DOHH2 (cell line): Measurements from ENCODE around the gene LYSMD4.

ENCODE experiments used
- EZH2phosphoT487 ChIP-seq: fragments of 200-600 bp; sonication (generic); IDR thresholded peaks from 2 replicates; pipeline ENCODE4 v1.6.1; 2017; ENCODE audit warnings: borderline replicate concordance, mild to moderate bottlenecking, antibody characterized with exemption, low read length, moderate library complexity, mixed read lengths
- TF ChIP-seq, protein P1 (sequence below): fragments of 200-600 bp; sonication (generic); IDR thresholded peaks from one replicate; pipeline ENCODE4 v1.5.1; 2014; ENCODE audit warnings: antibody characterized with exemption, mild to moderate bottlenecking, low read depth, low read length; ENCODE audit not compliant: poor library complexity, severe bottlenecking

DNA sequence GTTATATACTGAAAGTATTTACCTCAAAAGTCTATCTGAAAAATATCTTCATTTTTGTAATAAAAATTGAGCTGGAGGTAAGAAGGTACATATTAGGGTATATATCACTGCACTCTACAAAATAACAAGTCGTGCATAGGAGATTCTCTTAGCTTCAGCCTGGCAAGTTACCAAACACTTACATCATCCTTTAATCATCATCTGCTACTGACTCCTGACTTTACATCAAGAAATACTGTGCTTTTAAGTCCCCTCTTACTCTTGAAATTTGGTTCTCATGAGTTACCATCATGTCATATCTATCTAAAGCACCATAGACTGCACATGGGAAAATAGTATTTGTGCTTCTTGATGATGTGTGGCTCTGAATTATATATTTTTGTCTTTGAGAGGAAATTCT lies 50.8 kb downstream of the LYSMD4 start:
- TF ChIP-seq, protein P1, sequence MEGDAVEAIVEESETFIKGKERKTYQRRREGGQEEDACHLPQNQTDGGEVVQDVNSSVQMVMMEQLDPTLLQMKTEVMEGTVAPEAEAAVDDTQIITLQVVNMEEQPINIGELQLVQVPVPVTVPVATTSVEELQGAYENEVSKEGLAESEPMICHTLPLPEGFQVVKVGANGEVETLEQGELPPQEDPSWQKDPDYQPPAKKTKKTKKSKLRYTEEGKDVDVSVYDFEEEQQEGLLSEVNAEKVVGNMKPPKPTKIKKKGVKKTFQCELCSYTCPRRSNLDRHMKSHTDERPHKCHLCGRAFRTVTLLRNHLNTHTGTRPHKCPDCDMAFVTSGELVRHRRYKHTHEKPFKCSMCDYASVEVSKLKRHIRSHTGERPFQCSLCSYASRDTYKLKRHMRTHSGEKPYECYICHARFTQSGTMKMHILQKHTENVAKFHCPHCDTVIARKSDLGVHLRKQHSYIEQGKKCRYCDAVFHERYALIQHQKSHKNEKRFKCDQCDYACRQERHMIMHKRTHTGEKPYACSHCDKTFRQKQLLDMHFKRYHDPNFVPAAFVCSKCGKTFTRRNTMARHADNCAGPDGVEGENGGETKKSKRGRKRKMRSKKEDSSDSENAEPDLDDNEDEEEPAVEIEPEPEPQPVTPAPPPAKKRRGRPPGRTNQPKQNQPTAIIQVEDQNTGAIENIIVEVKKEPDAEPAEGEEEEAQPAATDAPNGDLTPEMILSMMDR, result no peak
- no peak for TF ChIP-seq EZH2phosphoT487
